Activated CD8-positive, alpha-beta memory T cell treated with anti-CD3 and anti-CD28 coated beads, Interleukin-2, amount 10 ng/mL, durations not matched to agents 7 days and 5 days (primary cell): ENCODE data around the gene ADGRD2. TPM values are rescaled to one million over a fixed set of nuclear protein-coding genes. Genes with fewer than 3 reads are reported as not detected.

Experiments
- total RNA-seq, 2 experiments: library from RNA; stranded (reverse); gene quantifications; one replicate each; pipeline ENCODE4 v1.2.3, GENCODE V29; 2021

Gene ADGRD2
- total RNA-seq, 2 experiments from 2014 or later = not detected

Other genes starting within 250 kb of the ADGRD2 start
- gene NEK6, start 192.5 kb upstream of the ADGRD2 start, total RNA-seq = 10 to 100 TPM in 1 of 2 experiments, 1 to 10 TPM in 1; 6.3 to 10.9 TPM
- 100 to 1,000 TPM; 124 to 142 TPM for gene PSMB7, start 35.0 kb upstream of the ADGRD2 start, total RNA-seq
- gene NR5A1, start 56.9 kb downstream of the ADGRD2 start, total RNA-seq = not detected